ENCODE data around the gene PSMD1.

DNA sequence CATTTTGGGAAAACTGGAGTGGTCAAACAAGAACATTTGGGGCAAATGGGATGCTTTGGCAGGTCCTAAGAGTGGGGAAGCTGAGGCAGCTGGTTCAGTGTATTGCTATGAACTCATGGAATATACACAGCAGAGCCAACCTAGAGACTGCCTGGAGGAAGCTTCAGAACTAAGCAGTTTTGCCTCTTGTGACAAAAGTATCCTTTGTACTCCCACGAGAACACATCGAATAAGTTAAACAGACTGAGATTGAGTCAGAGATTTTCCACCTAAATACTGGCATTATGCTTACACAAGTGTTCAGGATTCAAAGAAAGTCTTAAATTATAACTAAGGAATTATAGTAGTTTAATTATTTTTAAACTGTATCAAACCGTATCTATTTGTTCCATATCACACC is 136.5 kb downstream of the PSMD1 start:
- TF ChIP-seq EZH2phosphoT487 (conservative IDR thresholded peaks at IDR 0.05; ENCODE audit: low read length) = no peak
- TF ChIP-seq, protein P1, sequence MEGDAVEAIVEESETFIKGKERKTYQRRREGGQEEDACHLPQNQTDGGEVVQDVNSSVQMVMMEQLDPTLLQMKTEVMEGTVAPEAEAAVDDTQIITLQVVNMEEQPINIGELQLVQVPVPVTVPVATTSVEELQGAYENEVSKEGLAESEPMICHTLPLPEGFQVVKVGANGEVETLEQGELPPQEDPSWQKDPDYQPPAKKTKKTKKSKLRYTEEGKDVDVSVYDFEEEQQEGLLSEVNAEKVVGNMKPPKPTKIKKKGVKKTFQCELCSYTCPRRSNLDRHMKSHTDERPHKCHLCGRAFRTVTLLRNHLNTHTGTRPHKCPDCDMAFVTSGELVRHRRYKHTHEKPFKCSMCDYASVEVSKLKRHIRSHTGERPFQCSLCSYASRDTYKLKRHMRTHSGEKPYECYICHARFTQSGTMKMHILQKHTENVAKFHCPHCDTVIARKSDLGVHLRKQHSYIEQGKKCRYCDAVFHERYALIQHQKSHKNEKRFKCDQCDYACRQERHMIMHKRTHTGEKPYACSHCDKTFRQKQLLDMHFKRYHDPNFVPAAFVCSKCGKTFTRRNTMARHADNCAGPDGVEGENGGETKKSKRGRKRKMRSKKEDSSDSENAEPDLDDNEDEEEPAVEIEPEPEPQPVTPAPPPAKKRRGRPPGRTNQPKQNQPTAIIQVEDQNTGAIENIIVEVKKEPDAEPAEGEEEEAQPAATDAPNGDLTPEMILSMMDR (IDR thresholded peaks at IDR 0.05; ENCODE audit: insufficient read depth, low read length, poor library complexity, severe bottlenecking) = no peak
